Mucosa of stomach (tissue), 1 donor: ENCODE data around the gene REC114.
"Not testable (repeated sequence)": the region's sequence is repeated elsewhere in the genome, so short reads cannot be mapped to it uniquely, and the experiment has no call there.

ENCODE experiments used
- H3K27me3 ChIP-seq: one replicate; pipeline ENCODE4 v1.7.0; 2013; ENCODE audit warnings: mild to moderate bottlenecking, low read length; ENCODE audit not compliant: control insufficient read depth, insufficient read depth
- H3K36me3 ChIP-seq: one replicate; pipeline ENCODE4 v1.7.0; 2013; ENCODE audit warnings: low read length; ENCODE audit not compliant: control insufficient read depth, insufficient read depth
- H3K4me1 ChIP-seq: one replicate; pipeline ENCODE4 v1.7.0; 2013; ENCODE audit warnings: mild to moderate bottlenecking, low read length; ENCODE audit not compliant: control insufficient read depth, insufficient read depth
- H3K4me3 ChIP-seq: one replicate; pipeline ENCODE4 v1.7.0; 2013; ENCODE audit warnings: low read length
- H3K9ac ChIP-seq: one replicate; pipeline ENCODE4 v1.7.0; 2013; ENCODE audit warnings: mild to moderate bottlenecking, low read length, moderate library complexity
- H3K9me3 ChIP-seq: one replicate; pipeline ENCODE4 v1.7.0; 2013; ENCODE audit warnings: mild to moderate bottlenecking, low read length, moderate library complexity; ENCODE audit not compliant: control insufficient read depth
- donor health status: Pancreatic carcinoma.

REC114 gene

GRCh38 chr15:73570355-73571032 lies 127.5 kb downstream of the REC114 start:
- peaks cover 13% of the 10 kb centered on the region for H3K36me3 ChIP-seq

GRCh38 chr15:73571346-73571745 lies 128.4 kb downstream of the REC114 start:
- Histone ChIP-seq H3K9ac (no peak overlapping the region), H3K9me3 (no peaks in the 10 kb centered on the region), H3K4me1 (no peaks in the 10 kb centered on the region), H3K27me3 (no peaks in the 10 kb centered on the region), H3K4me3 (no peak overlapping the region), H3K36me3 (peaks cover 13% of the 10 kb centered on the region)

More at GRCh38 chr15:73570355-73571032, 127.5 kb downstream of the REC114 start:
- Histone ChIP-seq H3K27me3 (no peaks in the 10 kb centered on the region), H3K4me3 (no peak overlapping the region), H3K9ac (no peak overlapping the region), H3K4me1 (no peaks in the 10 kb centered on the region), H3K9me3 (no peaks in the 10 kb centered on the region)

GRCh38 chr15:73572296-73572695 lies 129.3 kb downstream of the REC114 start:
- H3K9me3 ChIP-seq: no peaks in the 10 kb centered on the region
- H3K4me1 ChIP-seq: no peaks in the 10 kb centered on the region
- H3K9ac ChIP-seq: no peak overlapping the region
- peaks cover 13% of the 10 kb centered on the region for H3K36me3 ChIP-seq
- H3K27me3 ChIP-seq: no peaks in the 10 kb centered on the region
- no peak overlapping the region for H3K4me3 ChIP-seq

- Histone ChIP-seq H3K4me1 (no peaks in the 10 kb centered on the region), H3K9ac (no peak overlapping the region), H3K4me3 (no peak overlapping the region), H3K36me3 (peaks cover 13% of the 10 kb centered on the region), H3K27me3 (no peaks in the 10 kb centered on the region), H3K9me3 (no peaks in the 10 kb centered on the region)
These were observed 130.1 kb downstream of the REC114 start for GRCh38 chr15:73573037-73573436.

GRCh38 chr15:73573572-73573971 lies 130.6 kb downstream of the REC114 start:
- no peak overlapping the region for H3K4me3 ChIP-seq
- H3K36me3 ChIP-seq: peaks cover 13% of the 10 kb centered on the region
- no peak overlapping the region for H3K9ac ChIP-seq
- no peaks in the 10 kb centered on the region for H3K4me1 ChIP-seq
- no peaks in the 10 kb centered on the region for H3K27me3 ChIP-seq
- H3K9me3 ChIP-seq: no peaks in the 10 kb centered on the region

GRCh38 chr15:73575636-73576247 lies 132.8 kb downstream of the REC114 start:
- H3K4me3 ChIP-seq: no peak overlapping the region
- H3K9ac ChIP-seq: no peak overlapping the region
- H3K27me3 ChIP-seq: no peaks in the 10 kb centered on the region
- no peaks in the 10 kb centered on the region for H3K4me1 ChIP-seq
- peaks cover 13% of the 10 kb centered on the region for H3K36me3 ChIP-seq
- no peaks in the 10 kb centered on the region for H3K9me3 ChIP-seq

GRCh38 chr15:73577593-73577992 lies 134.6 kb downstream of the REC114 start:
- peaks cover 13% of the 10 kb centered on the region for H3K36me3 ChIP-seq
- H3K4me3 ChIP-seq, H3K9ac ChIP-seq, H3K9me3 ChIP-seq, H3K4me1 ChIP-seq, H3K27me3 ChIP-seq: not testable (repeated sequence)

GRCh38 chr15:73578026-73578425 lies 135.1 kb downstream of the REC114 start:
- no peak overlapping the region for H3K4me3 ChIP-seq
- H3K9me3 ChIP-seq: no peaks in the 10 kb centered on the region
- no peak overlapping the region for H3K9ac ChIP-seq
- no peaks in the 10 kb centered on the region for H3K27me3 ChIP-seq
- no peaks in the 10 kb centered on the region for H3K4me1 ChIP-seq
- peaks cover 8% of the 10 kb centered on the region for H3K36me3 ChIP-seq

- Histone ChIP-seq H3K9me3 (no peaks in the 10 kb centered on the region), H3K36me3 (no peaks in the 10 kb centered on the region), H3K4me3 (no peak overlapping the region), H3K27me3 (no peaks in the 10 kb centered on the region), H3K9ac (no peak overlapping the region), H3K4me1 (no peaks in the 10 kb centered on the region)
These were observed 140.0 kb downstream of the REC114 start for GRCh38 chr15:73582851-73583379.

GRCh38 chr15:73583544-73583943 lies 140.6 kb downstream of the REC114 start:
- Histone ChIP-seq H3K4me1 (no peaks in the 10 kb centered on the region), H3K9me3 (no peaks in the 10 kb centered on the region), H3K36me3 (no peaks in the 10 kb centered on the region), H3K27me3 (no peaks in the 10 kb centered on the region), H3K9ac (no peak overlapping the region), H3K4me3 (no peak overlapping the region)

GRCh38 chr15:73584699-73585420 lies 141.9 kb downstream of the REC114 start:
- no peaks in the 10 kb centered on the region for H3K4me1 ChIP-seq
- H3K36me3 ChIP-seq: no peaks in the 10 kb centered on the region
- no peak overlapping the region for H3K4me3 ChIP-seq
- H3K9ac ChIP-seq: no peak overlapping the region
- no peaks in the 10 kb centered on the region for H3K27me3 ChIP-seq
- H3K9me3 ChIP-seq: no peaks in the 10 kb centered on the region
